HepG2 (cell line): ENCODE measurements around the gene SLC6A6. TPM values are rescaled to one million over a fixed set of nuclear protein-coding genes. Genes with fewer than 3 reads are reported as not detected.

Source experiments
- ATAC-seq: fragments of 200-7000 bp; cut with Tn5 transposase; 3 replicates; pipeline ENCODE4 v1.9.1; 2020; ENCODE audit warnings: mild to moderate bottlenecking, moderate library complexity
- BruUV-seq: library from RNA; stranded (reverse); fragments of 400-500 nt; replicated peaks from 2 replicates; lab custom pipeline; 2021; lab: Mats Ljungman, UMichigan
- CTCF ChIA-PET: fragments of 300-600 bp; formaldehyde crosslinking; extraction: SDS; loops from one replicate; lab custom pipeline; 2021; ENCODE audit warnings: low total read pairs, inconsistent platforms, low intra/inter-chr PET ratio; lab: Yijun Ruan, JAX
- POLR2A ChIA-PET: fragments of 350-600 bp; sonication (Branson Sonifier 250); formaldehyde crosslinking; loops from one replicate; lab custom pipeline; 2020; ENCODE audit warnings: antibody characterized with exemption, inconsistent platforms; lab: Yijun Ruan, JAX
- DNase-seq: peaks from one replicate; pipeline ENCODE4 v3.0.0-alpha.2; 2015; ENCODE audit warnings: low spot score
- FAIRE-seq: peaks from 3 replicates; lab custom pipeline; 2011; peaks lifted over from hg19 to GRCh38; lab: Jason Lieb, UNC
- H2AFZ ChIP-seq: one replicate; pipeline ENCODE4 v1.6.1; 2011; ENCODE audit warnings: low read length, inconsistent platforms
- H3K27ac ChIP-seq: fragments of 300-600 bp; 3 replicates; pipeline ENCODE4 v1.8.0; 2011; ENCODE audit warnings: mixed run types, mild to moderate bottlenecking, mixed read lengths, low read length, inconsistent platforms; ENCODE audit not compliant: insufficient read depth; ENCODE audit errors: extremely low read length
- H3K27me3 ChIP-seq, 2 experiments: fragments of 200-600 bp in 1 of 2; 2 replicates in 1 of 2; 3 replicates in 1 of 2; pipeline versions ENCODE4 v1.6.0 to v1.8.0; 2011; ENCODE audit warnings: low read length in 2 of 2, mild to moderate bottlenecking in 2 of 2, moderate library complexity in 2 of 2, inconsistent platforms in 1 of 2; ENCODE audit not compliant: insufficient read depth in 2 of 2, control insufficient read depth in 1 of 2
- H3K36me3 ChIP-seq, 2 experiments: fragments of 200-600 bp in 1 of 2; replicated peaks in 1 of 2; 2 replicates in 1 of 2; 3 replicates in 1 of 2; pipeline versions ENCODE4 v1.5.1 to v1.8.0; 2011; ENCODE audit warnings: low read length in 2 of 2, inconsistent platforms in 1 of 2; ENCODE audit not compliant: insufficient read depth in 2 of 2, control insufficient read depth in 1 of 2
- H3K4me1 ChIP-seq: 2 replicates; pipeline ENCODE4 v1.5.1; 2012; ENCODE audit warnings: low read length, inconsistent platforms; ENCODE audit not compliant: insufficient read depth
- H3K4me2 ChIP-seq: 2 replicates; pipeline ENCODE4 v1.6.0; 2011; ENCODE audit warnings: low read depth, low read length, inconsistent platforms
- H3K4me3 ChIP-seq, 3 experiments: fragments of 200-600 bp in 1 of 3; sonication (generic), shearing (Covaris generic) in 1 of 3; replicated peaks in 1 of 3; 2 replicates each; pipeline ENCODE4 v1.5.1; 2011 to 2016; ENCODE audit warnings: low read length in 3 of 3, inconsistent platforms in 2 of 3, low read depth in 2 of 3, mild to moderate bottlenecking in 2 of 3, control low read depth in 1 of 3, mixed read lengths in 1 of 3; ENCODE audit not compliant: insufficient read depth in 1 of 3
- H3K79me2 ChIP-seq: one replicate; pipeline ENCODE4 v1.6.1; 2011; ENCODE audit warnings: low read length, inconsistent platforms; ENCODE audit not compliant: insufficient read depth
- H3K9ac ChIP-seq: 2 replicates; pipeline ENCODE4 v1.6.0; 2011; ENCODE audit warnings: mild to moderate bottlenecking, low read depth, low read length, inconsistent platforms; ENCODE audit not compliant: insufficient read depth
- H3K9me3 ChIP-seq: 2 replicates; pipeline ENCODE4 v1.5.1; 2012; ENCODE audit warnings: mild to moderate bottlenecking, low read length
- H4K20me1 ChIP-seq: 2 replicates; pipeline ENCODE4 v1.6.0; 2011; ENCODE audit warnings: inconsistent platforms, mild to moderate bottlenecking, low read length, moderate library complexity; ENCODE audit not compliant: insufficient read depth
- SAP130 ChIP-seq: IDR thresholded peaks from 2 replicates; pipeline ENCODE4 v1.6.1; 2016; ENCODE audit warnings: low read depth
- SMYD3 ChIP-seq: sonication (generic); formaldehyde crosslinking; IDR thresholded peaks from 2 replicates; pipeline ENCODE4 v1.8.1; 2023; ENCODE audit warnings: mild to moderate bottlenecking, missing genetic modification reagents
- ZNF350 ChIP-seq: sonication (generic); formaldehyde crosslinking; IDR thresholded peaks from 2 replicates; pipeline ENCODE4 v1.4.0; 2020; ENCODE audit warnings: mild to moderate bottlenecking, low read depth, missing genetic modification reagents, borderline replicate concordance
- ZNF619 ChIP-seq: sonication (generic); formaldehyde crosslinking; IDR thresholded peaks from 2 replicates; pipeline ENCODE4 v1.4.0; 2020; ENCODE audit warnings: mild to moderate bottlenecking, missing genetic modification reagents
- ZNF703 ChIP-seq: sonication (generic); formaldehyde crosslinking; IDR thresholded peaks from 2 replicates; pipeline ENCODE4 v1.5.1; 2020; ENCODE audit warnings: missing genetic modification reagents, mild to moderate bottlenecking, moderate library complexity, borderline replicate concordance
- WGBS: methylation state at CpG from one replicate; pipeline ENCODE4 v1.1.6; 2017; ENCODE audit warnings: low lambda C conversion rate; 5-methylcytosine and 5-hydroxymethylcytosine counted together
- in situ Hi-C: cut with HindIII; loops from 2 replicates; pipeline ENCODE4 v1.10.0; 2017; ENCODE audit warnings: low pct_unique_long_range_greater_than_20kb; ENCODE audit not compliant: extremely low pct_ligation_motif_present
- intact Hi-C: fragments of 100-400 bp; cut with micrococcal nuclease; formaldehyde crosslinking; loops from one replicate; pipeline ENCODE4 v1.10.0; 2022; ENCODE audit not compliant: unreplicated experiment
- polyA plus RNA-seq, 8 experiments: library from polyadenylated mRNA; depleted of rRNA in 3 of 8; stranded (reverse) in 7 of 8; unstranded in 1 of 8; fragments of >200 nt; fragmentation: Illumina TruSeq in 4 of 8; extraction: Trizol in 4 of 8; gene quantifications; 2 replicates each; pipeline versions ENCODE4 v1.2.1 to v1.2.3, GENCODE V29; 2011 to 2016; ENCODE audit warnings: low read depth in 4 of 8, missing spikeins in 1 of 8, mixed read lengths in 1 of 8; ENCODE audit not compliant: insufficient read depth in 1 of 8
- total RNA-seq, 5 experiments: library from RNA; depleted of rRNA; stranded (reverse); fragments of >200 nt; fragmentation: Illumina TruSeq; extraction: Trizol; gene quantifications; 2 replicates each; pipeline ENCODE4 v1.2.3, GENCODE V29; 2016; ENCODE audit warnings: low read depth in 1 of 5
- TF ChIP-seq, protein P1 (sequence below): sonication (generic); formaldehyde crosslinking; IDR thresholded peaks from 2 replicates; pipeline ENCODE4 v1.4.0; 2020; ENCODE audit warnings: mild to moderate bottlenecking, missing genetic modification reagents
- TF ChIP-seq, protein P2 (sequence below): sonication (generic); formaldehyde crosslinking; IDR thresholded peaks from 2 replicates; pipeline ENCODE4 v1.8.0; 2022; ENCODE audit warnings: missing genetic modification reagents, mild to moderate bottlenecking, borderline replicate concordance

The SLC6A6 gene
- total and polyA plus RNA-seq, 2 of the 13 experiments (the other 11 are each of a cell fraction or from before 2014, with no cell fraction given), result 14.1 to 20.7 TPM

DNA sequence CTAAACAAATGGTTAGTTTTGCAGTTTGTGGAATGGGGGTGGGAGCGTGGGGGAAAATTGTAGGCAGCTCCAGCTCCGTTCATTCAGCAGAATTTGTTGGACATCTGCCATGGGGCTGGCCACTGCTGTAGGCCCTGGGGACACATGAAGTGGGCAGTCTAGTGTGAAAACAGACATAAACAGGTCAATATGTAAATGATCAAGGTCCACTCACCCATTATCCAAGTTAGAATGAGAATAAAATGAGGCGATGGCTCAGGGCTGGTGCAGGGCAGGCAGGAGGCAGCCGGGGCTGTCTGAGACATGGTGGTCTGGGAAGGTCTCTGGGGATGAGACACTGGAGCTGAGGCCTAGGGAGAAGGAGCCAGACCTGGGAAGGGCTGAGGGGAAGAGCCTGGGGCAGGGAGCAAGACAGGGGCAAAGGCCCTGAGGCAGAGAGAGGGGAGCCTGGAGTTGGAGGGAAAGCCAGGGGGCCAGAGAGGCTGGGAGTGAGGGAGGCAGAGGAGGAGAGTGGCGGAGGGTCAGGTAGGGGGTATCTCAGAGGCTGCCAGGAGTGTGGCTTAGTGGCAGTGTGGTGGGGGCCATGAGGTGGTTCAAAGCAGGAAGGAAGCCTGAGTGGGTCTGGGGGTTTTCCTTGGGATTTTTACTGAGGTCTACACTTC is 6.2 kb upstream of the SLC6A6 start:
- TF ChIP-seq, protein P1, sequence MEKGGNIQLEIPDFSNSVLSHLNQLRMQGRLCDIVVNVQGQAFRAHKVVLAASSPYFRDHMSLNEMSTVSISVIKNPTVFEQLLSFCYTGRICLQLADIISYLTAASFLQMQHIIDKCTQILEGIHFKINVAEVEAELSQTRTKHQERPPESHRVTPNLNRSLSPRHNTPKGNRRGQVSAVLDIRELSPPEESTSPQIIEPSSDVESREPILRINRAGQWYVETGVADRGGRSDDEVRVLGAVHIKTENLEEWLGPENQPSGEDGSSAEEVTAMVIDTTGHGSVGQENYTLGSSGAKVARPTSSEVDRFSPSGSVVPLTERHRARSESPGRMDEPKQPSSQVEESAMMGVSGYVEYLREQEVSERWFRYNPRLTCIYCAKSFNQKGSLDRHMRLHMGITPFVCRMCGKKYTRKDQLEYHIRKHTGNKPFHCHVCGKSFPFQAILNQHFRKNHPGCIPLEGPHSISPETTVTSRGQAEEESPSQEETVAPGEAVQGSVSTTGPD (CRISPR knock-in tag), result no peak
- TF ChIP-seq, protein P2, sequence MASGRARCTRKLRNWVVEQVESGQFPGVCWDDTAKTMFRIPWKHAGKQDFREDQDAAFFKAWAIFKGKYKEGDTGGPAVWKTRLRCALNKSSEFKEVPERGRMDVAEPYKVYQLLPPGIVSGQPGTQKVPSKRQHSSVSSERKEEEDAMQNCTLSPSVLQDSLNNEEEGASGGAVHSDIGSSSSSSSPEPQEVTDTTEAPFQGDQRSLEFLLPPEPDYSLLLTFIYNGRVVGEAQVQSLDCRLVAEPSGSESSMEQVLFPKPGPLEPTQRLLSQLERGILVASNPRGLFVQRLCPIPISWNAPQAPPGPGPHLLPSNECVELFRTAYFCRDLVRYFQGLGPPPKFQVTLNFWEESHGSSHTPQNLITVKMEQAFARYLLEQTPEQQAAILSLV (CRISPR knock-in tag), result no peak
- TF ChIP-seq ZNF350 (no peak), ZNF703 (CRISPR knock-in tag) (no peak), SAP130 (CRISPR knock-in tag) (no peak), ZNF619 (no peak), SMYD3 (CRISPR knock-in tag) (no peak)
- Histone ChIP-seq H3K4me3 (no peak overlapping the region), H3K4me1 (peaks cover 37% of the 10 kb centered on the region), H2AFZ (no peak overlapping the region), H3K79me2 (no peaks in the 10 kb centered on the region), H3K4me2 (no peak overlapping the region; the same call in 1 of the 2 replicates), H3K27me3 (peaks cover 3 to 11% of the 10 kb centered on the region in 2 experiments; a peak in 1 of 5 replicates), H3K9me3 (no peaks in the 10 kb centered on the region), H3K9ac (no peak overlapping the region), H3K27ac (no peak overlapping the region), H4K20me1 (no peaks in the 10 kb centered on the region), H3K36me3 (no peaks in the 10 kb centered on the region)
- DNase-seq (no peak), FAIRE-seq (no peak), ATAC-seq (no peak)
- POLR2A ChIA-PET, result no interaction called here
- 23% methylated on average over 5 of the region's 5 CpGs for WGBS
- BruUV-seq, result no TSS peak
- CTCF ChIA-PET, result no interaction called here
- in situ Hi-C loops (no loop called here), intact Hi-C loops (no loop called here)
